ENCODE measurements around the gene CEP95. TPM values are rescaled to one million over a fixed set of nuclear protein-coding genes. Genes with fewer than 3 reads are reported as not detected.
"Not testable (repeated sequence)": the region's sequence is repeated elsewhere in the genome, so short reads cannot be mapped to it uniquely, and the experiment has no call there.

The CEP95 gene
- 10 to 100 TPM; 16.7 to 33.3 TPM for polyA plus RNA-seq

- no peaks in the 10 kb centered on the region for H3K4me1 ChIP-seq (ENCODE audit: control insufficient read depth in 2 of 2, insufficient read depth in 2 of 2, low read length in 1 of 2)
- peak within 1 kb of the TSS; percentile 87 to 97 for H3K4me3 ChIP-seq (ENCODE audit: low read depth in 1 of 2, low read length in 2 of 2)
- H3K9me3 ChIP-seq (ENCODE audit: control insufficient read depth in 2 of 2, insufficient read depth in 1 of 2, low read depth in 1 of 2, low read length in 1 of 2) = no peaks in the 10 kb centered on the region
- 0% methylated on average over 77 of the region's 77 CpGs for WGBS, 2 donors
- H3K27ac ChIP-seq (ENCODE audit: low read depth in 2 of 2, low read length in 1 of 2) = peak within 1 kb of the TSS; percentile 99
- H3K36me3 ChIP-seq (ENCODE audit: control insufficient read depth in 2 of 2, insufficient read depth in 2 of 2, low read length in 1 of 2) = peaks cover 5 to 13% of the 10 kb centered on the region in 2 donors
- H3K27me3 ChIP-seq (ENCODE audit: control insufficient read depth in 1 of 2, insufficient read depth in 2 of 2, low read length in 2 of 2) = no peaks in the 10 kb centered on the region
These were observed at the start of gene CEP95 for GRCh38 chr17:64506576-64507412. CEP95 (plus strand) TSS chr17:64506977; CDS start chr17:64507098, 121 bp downstream.

GRCh38 chr17:64457156-64457555 lies 49.6 kb upstream of the CEP95 start:
- H3K36me3 ChIP-seq (ENCODE audit: control insufficient read depth in 2 of 2, insufficient read depth in 2 of 2, low read length in 1 of 2) = no peaks in the 10 kb centered on the region
- WGBS, 2 donors = 76 to 80% methylated on average over 7 of the region's 7 CpGs
- H3K4me3 ChIP-seq (ENCODE audit: low read depth in 1 of 2, low read length in 2 of 2) = no peak overlapping the region
- no peaks in the 10 kb centered on the region for H3K9me3 ChIP-seq (ENCODE audit: control insufficient read depth in 2 of 2, insufficient read depth in 1 of 2, low read depth in 1 of 2, low read length in 1 of 2)
- peaks cover 0 to 3% of the 10 kb centered on the region in 2 donors for H3K4me1 ChIP-seq (ENCODE audit: control insufficient read depth in 2 of 2, insufficient read depth in 2 of 2, low read length in 1 of 2)
- no peaks in the 10 kb centered on the region for H3K27me3 ChIP-seq (ENCODE audit: control insufficient read depth in 1 of 2, insufficient read depth in 2 of 2, low read length in 2 of 2)
- no peak overlapping the region for H3K27ac ChIP-seq (ENCODE audit: low read depth in 2 of 2, low read length in 1 of 2)

GRCh38 chr17:64458756-64459155 lies 48.0 kb upstream of the CEP95 start:
- Histone ChIP-seq H3K4me3 (ENCODE audit: low read depth in 1 of 2, low read length in 2 of 2) (no peak overlapping the region), H3K4me1 (ENCODE audit: control insufficient read depth in 2 of 2, insufficient read depth in 2 of 2, low read length in 1 of 2) (peaks cover 0 to 3% of the 10 kb centered on the region in 2 donors), H3K27me3 (ENCODE audit: control insufficient read depth in 1 of 2, insufficient read depth in 2 of 2, low read length in 2 of 2) (no peaks in the 10 kb centered on the region), H3K9me3 (ENCODE audit: control insufficient read depth in 2 of 2, insufficient read depth in 1 of 2, low read depth in 1 of 2, low read length in 1 of 2) (no peaks in the 10 kb centered on the region), H3K27ac (ENCODE audit: low read depth in 2 of 2, low read length in 1 of 2) (no peak overlapping the region), H3K36me3 (ENCODE audit: control insufficient read depth in 2 of 2, insufficient read depth in 2 of 2, low read length in 1 of 2) (no peaks in the 10 kb centered on the region)
- 86 to 87% methylated on average over 8 of the region's 8 CpGs for WGBS, 2 donors

GRCh38 chr17:64459284-64459747 lies 47.5 kb upstream of the CEP95 start:
- H3K36me3 ChIP-seq (ENCODE audit: control insufficient read depth in 2 of 2, insufficient read depth in 2 of 2, low read length in 1 of 2) = no peaks in the 10 kb centered on the region
- H3K9me3 ChIP-seq (ENCODE audit: control insufficient read depth in 2 of 2, insufficient read depth in 1 of 2, low read depth in 1 of 2, low read length in 1 of 2) = no peaks in the 10 kb centered on the region
- H3K27me3 ChIP-seq (ENCODE audit: control insufficient read depth in 1 of 2, insufficient read depth in 2 of 2, low read length in 2 of 2) = no peaks in the 10 kb centered on the region
- no peak overlapping the region for H3K27ac ChIP-seq (ENCODE audit: low read depth in 2 of 2, low read length in 1 of 2)
- H3K4me1 ChIP-seq (ENCODE audit: control insufficient read depth in 2 of 2, insufficient read depth in 2 of 2, low read length in 1 of 2) = peaks cover 0 to 3% of the 10 kb centered on the region in 2 donors
- WGBS, 2 donors = 77 to 84% methylated on average over 6 of the region's 6 CpGs
- no peak overlapping the region for H3K4me3 ChIP-seq (ENCODE audit: low read depth in 1 of 2, low read length in 2 of 2)

GRCh38 chr17:64459818-64460217 lies 47.0 kb upstream of the CEP95 start:
- H3K4me3 ChIP-seq (ENCODE audit: low read depth in 1 of 2, low read length in 2 of 2); H3K27ac ChIP-seq (ENCODE audit: low read depth in 2 of 2, low read length in 1 of 2); H3K36me3 ChIP-seq (ENCODE audit: control insufficient read depth in 2 of 2, insufficient read depth in 2 of 2, low read length in 1 of 2); H3K4me1 ChIP-seq (ENCODE audit: control insufficient read depth in 2 of 2, insufficient read depth in 2 of 2, low read length in 1 of 2); H3K9me3 ChIP-seq (ENCODE audit: control insufficient read depth in 2 of 2, insufficient read depth in 1 of 2, low read depth in 1 of 2, low read length in 1 of 2); H3K27me3 ChIP-seq (ENCODE audit: control insufficient read depth in 1 of 2, insufficient read depth in 2 of 2, low read length in 2 of 2): not testable (repeated sequence)
- 96 to 97% methylated on average over 7 of the region's 7 CpGs for WGBS, 2 donors

- WGBS, 2 donors = 76 to 79% methylated on average over 8 of the region's 8 CpGs
- Histone ChIP-seq H3K27ac (ENCODE audit: low read depth in 2 of 2, low read length in 1 of 2) (no peak overlapping the region), H3K9me3 (ENCODE audit: control insufficient read depth in 2 of 2, insufficient read depth in 1 of 2, low read depth in 1 of 2, low read length in 1 of 2) (no peaks in the 10 kb centered on the region), H3K27me3 (ENCODE audit: control insufficient read depth in 1 of 2, insufficient read depth in 2 of 2, low read length in 2 of 2) (no peaks in the 10 kb centered on the region), H3K36me3 (ENCODE audit: control insufficient read depth in 2 of 2, insufficient read depth in 2 of 2, low read length in 1 of 2) (no peaks in the 10 kb centered on the region), H3K4me1 (ENCODE audit: control insufficient read depth in 2 of 2, insufficient read depth in 2 of 2, low read length in 1 of 2) (peaks cover 0 to 3% of the 10 kb centered on the region in 2 donors), H3K4me3 (ENCODE audit: low read depth in 1 of 2, low read length in 2 of 2) (no peak overlapping the region)
These were observed 45.8 kb upstream of the CEP95 start for GRCh38 chr17:64460955-64461354.

- H3K36me3 ChIP-seq (ENCODE audit: control insufficient read depth in 2 of 2, insufficient read depth in 2 of 2, low read length in 1 of 2) = no peaks in the 10 kb centered on the region
- 66 to 67% methylated on average over 6 of the region's 6 CpGs for WGBS, 2 donors
- H3K27me3 ChIP-seq (ENCODE audit: control insufficient read depth in 1 of 2, insufficient read depth in 2 of 2, low read length in 2 of 2) = no peaks in the 10 kb centered on the region
- peaks cover 0 to 3% of the 10 kb centered on the region in 2 donors for H3K4me1 ChIP-seq (ENCODE audit: control insufficient read depth in 2 of 2, insufficient read depth in 2 of 2, low read length in 1 of 2)
- no peak overlapping the region for H3K4me3 ChIP-seq (ENCODE audit: low read depth in 1 of 2, low read length in 2 of 2)
- H3K9me3 ChIP-seq (ENCODE audit: control insufficient read depth in 2 of 2, insufficient read depth in 1 of 2, low read depth in 1 of 2, low read length in 1 of 2) = no peaks in the 10 kb centered on the region
- no peak overlapping the region for H3K27ac ChIP-seq (ENCODE audit: low read depth in 2 of 2, low read length in 1 of 2)
These were observed 45.0 kb upstream of the CEP95 start for GRCh38 chr17:64461788-64462187.

- H3K27me3 ChIP-seq (ENCODE audit: control insufficient read depth in 1 of 2, insufficient read depth in 2 of 2, low read length in 2 of 2) = no peaks in the 10 kb centered on the region
- no peak overlapping the region for H3K27ac ChIP-seq (ENCODE audit: low read depth in 2 of 2, low read length in 1 of 2)
- no peaks in the 10 kb centered on the region for H3K36me3 ChIP-seq (ENCODE audit: control insufficient read depth in 2 of 2, insufficient read depth in 2 of 2, low read length in 1 of 2)
- WGBS, 2 donors = 69 to 70% methylated on average over 9 of the region's 9 CpGs
- H3K4me3 ChIP-seq (ENCODE audit: low read depth in 1 of 2, low read length in 2 of 2) = no peak overlapping the region
- no peaks in the 10 kb centered on the region for H3K9me3 ChIP-seq (ENCODE audit: control insufficient read depth in 2 of 2, insufficient read depth in 1 of 2, low read depth in 1 of 2, low read length in 1 of 2)
- no peaks in the 10 kb centered on the region for H3K4me1 ChIP-seq (ENCODE audit: control insufficient read depth in 2 of 2, insufficient read depth in 2 of 2, low read length in 1 of 2)
These were observed 40.6 kb upstream of the CEP95 start for GRCh38 chr17:64466019-64466735.

- H3K27me3 ChIP-seq (ENCODE audit: control insufficient read depth in 1 of 2, insufficient read depth in 2 of 2, low read length in 2 of 2); H3K36me3 ChIP-seq (ENCODE audit: control insufficient read depth in 2 of 2, insufficient read depth in 2 of 2, low read length in 1 of 2); H3K4me3 ChIP-seq (ENCODE audit: low read depth in 1 of 2, low read length in 2 of 2); H3K9me3 ChIP-seq (ENCODE audit: control insufficient read depth in 2 of 2, insufficient read depth in 1 of 2, low read depth in 1 of 2, low read length in 1 of 2); H3K27ac ChIP-seq (ENCODE audit: low read depth in 2 of 2, low read length in 1 of 2); H3K4me1 ChIP-seq (ENCODE audit: control insufficient read depth in 2 of 2, insufficient read depth in 2 of 2, low read length in 1 of 2): not testable (repeated sequence)
- WGBS, 2 donors = 59 to 80% methylated on average over 1 of the region's 1 CpG
These were observed 39.9 kb upstream of the CEP95 start for GRCh38 chr17:64466834-64467233.
